Left ventricle myocardium inferior (tissue), 1 donor: ENCODE data around the gene CSF1R. TPM values are rescaled to one million over a fixed set of nuclear protein-coding genes. Genes with fewer than 3 reads are reported as not detected.

Experiments used
- DNase-seq: peaks from one replicate; pipeline ENCODE4 v3.0.0-alpha.2; 2020
- H3K27ac ChIP-seq: fragments of 200-600 bp; replicated peaks from 2 replicates; pipeline ENCODE4 v1.8.0; 2021
- H3K27me3 ChIP-seq: fragments of 200-600 bp; 2 replicates; pipeline ENCODE4 v1.8.0; 2021; ENCODE audit warnings: low read depth
- H3K36me3 ChIP-seq: fragments of 200-600 bp; 2 replicates; pipeline ENCODE4 v1.8.0; 2021
- H3K4me1 ChIP-seq: fragments of 200-600 bp; 2 replicates; pipeline ENCODE4 v1.8.0; 2021
- H3K4me3 ChIP-seq: fragments of 200-600 bp; 2 replicates; pipeline ENCODE4 v1.8.0; 2021; ENCODE audit warnings: mild to moderate bottlenecking, moderate library complexity
- H3K9me3 ChIP-seq: fragments of 200-600 bp; replicated peaks from 2 replicates; pipeline ENCODE4 v1.8.0; 2021
- intact Hi-C: fragments of 100-400 bp; cut with micrococcal nuclease; formaldehyde crosslinking; loops from one replicate; pipeline ENCODE4 v1.11.0; 2022
- total RNA-seq: library from RNA; stranded (reverse); fragmentation: NEBNext Ultra II Directional; extraction: Animal tissue kit (Norgen Biotek cat#: 25700); gene quantifications from one replicate; pipeline ENCODE4 v1.2.1, GENCODE V29; 2021
- TF ChIP-seq, protein P1 (sequence below): fragments of 200-600 bp; IDR thresholded peaks from 2 replicates; pipeline ENCODE4 v1.8.0; 2021; ENCODE audit warnings: antibody characterized with exemption, mild to moderate bottlenecking, borderline replicate concordance
- donor health status: DM: no; HTN: yes; CAD: no; lungs with severe emphysema.

The CSF1R gene
- total RNA-seq, 1 donor from 2014 or later: 15.5 TPM

DNA sequence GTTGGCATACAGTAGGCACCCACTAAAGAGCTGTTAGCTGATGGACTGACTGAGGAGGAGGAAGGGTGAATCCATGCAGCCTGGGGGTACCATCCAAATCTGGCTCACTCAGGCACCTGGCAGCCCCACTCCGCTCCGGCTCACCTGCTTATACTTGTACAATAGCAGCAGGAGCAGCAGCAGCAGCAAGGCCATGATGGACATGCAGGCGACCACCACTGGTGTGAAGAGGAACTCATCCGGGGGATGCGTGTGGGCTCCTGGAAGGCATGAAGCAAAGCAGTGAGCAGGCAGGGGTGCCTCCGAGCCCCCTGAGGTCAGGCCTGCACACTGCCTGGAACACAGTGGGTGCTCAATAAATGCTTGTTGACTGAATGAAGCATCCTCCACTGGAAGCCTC lies 18.3 kb downstream of the CSF1R start:
- H3K36me3 ChIP-seq: no peaks in the 10 kb centered on the region
- no peak overlapping the region for H3K4me3 ChIP-seq
- H3K27ac ChIP-seq: no peak overlapping the region
- H3K9me3 ChIP-seq: no peaks in the 10 kb centered on the region
- no peaks in the 10 kb centered on the region for H3K4me1 ChIP-seq
- no peak for DNase-seq
- TF ChIP-seq, protein P1, sequence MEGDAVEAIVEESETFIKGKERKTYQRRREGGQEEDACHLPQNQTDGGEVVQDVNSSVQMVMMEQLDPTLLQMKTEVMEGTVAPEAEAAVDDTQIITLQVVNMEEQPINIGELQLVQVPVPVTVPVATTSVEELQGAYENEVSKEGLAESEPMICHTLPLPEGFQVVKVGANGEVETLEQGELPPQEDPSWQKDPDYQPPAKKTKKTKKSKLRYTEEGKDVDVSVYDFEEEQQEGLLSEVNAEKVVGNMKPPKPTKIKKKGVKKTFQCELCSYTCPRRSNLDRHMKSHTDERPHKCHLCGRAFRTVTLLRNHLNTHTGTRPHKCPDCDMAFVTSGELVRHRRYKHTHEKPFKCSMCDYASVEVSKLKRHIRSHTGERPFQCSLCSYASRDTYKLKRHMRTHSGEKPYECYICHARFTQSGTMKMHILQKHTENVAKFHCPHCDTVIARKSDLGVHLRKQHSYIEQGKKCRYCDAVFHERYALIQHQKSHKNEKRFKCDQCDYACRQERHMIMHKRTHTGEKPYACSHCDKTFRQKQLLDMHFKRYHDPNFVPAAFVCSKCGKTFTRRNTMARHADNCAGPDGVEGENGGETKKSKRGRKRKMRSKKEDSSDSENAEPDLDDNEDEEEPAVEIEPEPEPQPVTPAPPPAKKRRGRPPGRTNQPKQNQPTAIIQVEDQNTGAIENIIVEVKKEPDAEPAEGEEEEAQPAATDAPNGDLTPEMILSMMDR: no peak
- peaks cover 4% of the 10 kb centered on the region for H3K27me3 ChIP-seq
- intact Hi-C loops: no loop called here

DNA sequence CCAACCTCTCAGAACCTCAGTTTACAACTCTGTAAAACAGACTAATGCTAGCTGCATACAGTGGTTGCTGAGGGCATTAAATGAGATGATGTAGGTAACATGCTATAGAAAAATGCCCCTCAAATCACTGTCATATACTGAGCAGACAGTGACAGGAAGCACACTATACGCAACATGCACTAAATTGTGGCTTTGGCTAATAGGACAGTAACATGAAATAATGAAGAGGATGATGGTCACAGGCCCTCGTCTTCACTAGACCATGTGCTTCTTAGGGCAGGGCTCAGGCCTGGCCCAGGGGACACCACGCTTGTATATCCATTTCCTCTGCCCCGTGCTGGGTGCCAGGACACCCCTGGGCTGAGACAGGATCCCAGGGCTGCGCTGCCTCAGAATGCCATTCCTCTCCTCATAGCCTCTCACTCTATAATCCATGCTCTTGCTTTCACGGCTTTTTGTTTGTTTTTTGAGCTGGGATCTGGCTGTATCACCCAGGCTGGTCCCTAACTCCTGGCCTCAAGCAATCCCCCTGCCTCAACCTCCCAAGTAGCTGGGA lies 18.9 kb downstream of the CSF1R start:
- Histone ChIP-seq H3K27ac (no peak overlapping the region), H3K36me3 (no peaks in the 10 kb centered on the region)
- no peak for DNase-seq

DNA sequence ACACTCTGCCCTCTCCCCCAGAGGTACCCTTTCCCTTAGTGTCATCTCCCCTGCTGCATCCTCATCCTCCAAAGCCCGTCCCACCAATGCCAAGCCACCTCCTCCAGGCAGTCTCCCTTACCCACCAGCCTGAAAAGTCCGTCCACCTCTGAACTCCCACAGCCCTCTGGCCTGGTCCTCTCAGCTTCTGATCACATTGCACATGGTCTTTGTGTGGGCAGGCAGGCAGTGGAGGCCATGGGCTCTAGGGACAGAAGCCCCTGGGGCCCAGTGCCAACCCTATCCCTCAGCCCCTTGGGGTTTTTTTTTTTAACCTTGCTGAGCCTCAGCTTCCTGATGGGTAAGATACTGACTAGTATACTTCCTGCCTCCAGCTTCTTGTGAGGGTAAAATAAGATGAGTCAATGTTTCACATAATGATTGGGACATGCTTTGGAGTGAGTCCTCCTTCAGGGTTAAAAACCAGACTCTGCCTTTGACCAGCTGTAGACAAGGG lies 19.4 kb downstream of the CSF1R start:
- intact Hi-C loops: no loop called here
- H3K4me3 ChIP-seq: no peak overlapping the region
- H3K9me3 ChIP-seq: no peaks in the 10 kb centered on the region
- no peaks in the 10 kb centered on the region for H3K4me1 ChIP-seq
- H3K36me3 ChIP-seq: no peaks in the 10 kb centered on the region
- peaks cover 4% of the 10 kb centered on the region for H3K27me3 ChIP-seq
- no peak overlapping the region for H3K27ac ChIP-seq
- DNase-seq: no peak
- TF ChIP-seq, protein P1: no peak

More for the DNA sequence above, 18.9 kb downstream of the CSF1R start:
- Histone ChIP-seq H3K4me3 (no peak overlapping the region), H3K27me3 (peaks cover 4% of the 10 kb centered on the region), H3K4me1 (no peaks in the 10 kb centered on the region), H3K9me3 (no peaks in the 10 kb centered on the region)
- TF ChIP-seq, protein P1: no peak
- intact Hi-C loops: no loop called here

DNA sequence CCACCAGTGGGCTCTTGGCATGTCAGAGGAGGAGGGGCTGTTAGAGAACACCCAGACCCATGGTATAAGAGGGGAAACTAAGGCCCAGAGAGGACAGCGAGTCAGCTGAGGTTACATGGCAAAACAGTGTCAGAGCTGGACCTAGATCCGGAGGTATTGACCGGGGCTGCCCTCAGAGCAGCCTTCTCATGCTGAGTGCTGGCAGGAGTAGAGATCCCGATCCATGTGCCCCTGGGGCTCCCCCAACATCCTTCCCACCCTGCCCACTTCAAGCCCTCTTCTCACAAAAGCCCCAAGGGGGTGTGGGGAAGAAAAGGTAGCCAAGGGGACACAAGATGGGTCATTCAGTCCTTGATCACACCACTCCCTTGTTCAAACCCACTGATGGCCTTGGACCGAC lies 19.9 kb downstream of the CSF1R start:
- peaks cover 4% of the 10 kb centered on the region for H3K27me3 ChIP-seq
- no peak overlapping the region for H3K27ac ChIP-seq
- no peaks in the 10 kb centered on the region for H3K4me1 ChIP-seq
- intact Hi-C loops: no loop called here
- DNase-seq: no peak
- no peaks in the 10 kb centered on the region for H3K36me3 ChIP-seq
- TF ChIP-seq, protein P1: no peak
- no peaks in the 10 kb centered on the region for H3K9me3 ChIP-seq
- no peak overlapping the region for H3K4me3 ChIP-seq

DNA sequence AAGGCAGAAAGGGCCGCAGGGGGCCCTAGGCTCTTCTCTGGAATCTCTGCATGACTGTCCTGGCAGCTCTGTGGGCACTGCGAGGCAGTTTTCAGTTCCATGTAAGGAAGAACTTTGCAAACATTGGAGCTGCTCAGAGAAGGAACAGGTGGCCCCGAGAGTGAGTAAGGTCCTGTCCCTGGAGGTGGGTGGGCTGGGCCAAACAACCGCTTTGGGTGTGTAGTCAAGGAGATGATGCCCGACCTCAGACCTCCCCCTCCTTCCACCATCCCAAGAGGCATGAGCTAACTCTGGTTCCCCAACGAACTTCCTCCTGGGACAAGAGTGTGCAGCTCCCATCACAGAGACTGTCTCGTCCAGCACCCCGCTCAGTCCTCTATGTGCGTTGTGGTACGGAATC lies 20.5 kb downstream of the CSF1R start:
- Histone ChIP-seq H3K36me3 (no peaks in the 10 kb centered on the region), H3K27me3 (peaks cover 4% of the 10 kb centered on the region), H3K4me1 (no peaks in the 10 kb centered on the region), H3K9me3 (no peaks in the 10 kb centered on the region), H3K4me3 (no peak overlapping the region), H3K27ac (peak overlapping the region; percentile 54)
- intact Hi-C loops: no loop called here
- DNase-seq: no peak
- TF ChIP-seq, protein P1: no peak
